Stimulated activated CD8-positive, alpha-beta memory T cell treated with anti-CD3 and anti-CD28 coated beads, Interleukin-7, amount 100 ng/mL, for 4 hours (primary cell): ENCODE results near the gene FAT4.

Experiments
- DNase-seq, 2 donors: peaks; one replicate each; pipeline ENCODE4 v3.0.0-alpha.2; 2020; ENCODE audit warnings: low read depth in 2 of 2

FAT4 gene

GRCh38 chr4:125317525-125317877 lies 2.7 kb downstream of the FAT4 start:
- DNase-seq, result no peak

DNA sequence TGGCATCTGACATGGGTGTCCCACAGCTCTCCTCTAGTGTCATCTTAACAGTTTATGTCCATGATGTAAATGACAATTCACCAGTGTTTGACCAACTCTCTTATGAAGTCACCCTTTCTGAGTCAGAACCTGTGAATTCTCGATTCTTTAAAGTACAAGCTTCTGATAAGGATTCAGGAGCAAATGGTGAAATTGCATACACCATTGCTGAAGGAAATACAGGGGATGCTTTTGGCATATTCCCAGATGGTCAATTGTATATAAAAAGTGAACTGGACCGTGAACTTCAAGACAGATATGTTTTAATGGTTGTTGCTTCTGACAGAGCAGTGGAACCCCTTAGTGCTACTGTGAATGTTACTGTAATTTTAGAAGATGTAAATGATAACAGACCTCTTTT lies 4.6 kb downstream of the FAT4 start:
- DNase-seq, result no peak

- no peak for DNase-seq
Measured at GRCh38 chr4:125321709-125322365, 7.1 kb downstream of the FAT4 start.

DNA sequence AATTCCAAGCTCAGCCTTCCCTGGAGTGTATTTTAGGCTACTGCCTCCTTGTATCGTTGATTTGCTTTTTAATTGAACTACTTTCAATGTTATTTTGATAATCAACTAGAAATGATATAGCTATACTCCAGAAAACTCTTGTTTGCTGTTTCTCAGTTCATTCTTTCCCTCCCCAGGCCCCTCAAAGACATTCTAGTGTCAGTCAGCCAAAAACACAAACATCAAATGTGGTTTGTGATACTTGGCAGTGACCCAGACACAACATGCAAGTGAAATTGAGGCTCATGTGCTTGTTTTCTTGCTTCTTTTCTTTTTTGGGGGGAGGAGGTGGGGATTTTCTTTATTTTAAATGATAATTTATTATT lies 7.6 kb downstream of the FAT4 start:
- no peak for DNase-seq

GRCh38 chr4:125323654-125324053 lies 8.9 kb downstream of the FAT4 start:
- DNase-seq, result no peak

GRCh38 chr4:125325733-125326132 lies 11.0 kb downstream of the FAT4 start:
- DNase-seq, result no peak

DNA sequence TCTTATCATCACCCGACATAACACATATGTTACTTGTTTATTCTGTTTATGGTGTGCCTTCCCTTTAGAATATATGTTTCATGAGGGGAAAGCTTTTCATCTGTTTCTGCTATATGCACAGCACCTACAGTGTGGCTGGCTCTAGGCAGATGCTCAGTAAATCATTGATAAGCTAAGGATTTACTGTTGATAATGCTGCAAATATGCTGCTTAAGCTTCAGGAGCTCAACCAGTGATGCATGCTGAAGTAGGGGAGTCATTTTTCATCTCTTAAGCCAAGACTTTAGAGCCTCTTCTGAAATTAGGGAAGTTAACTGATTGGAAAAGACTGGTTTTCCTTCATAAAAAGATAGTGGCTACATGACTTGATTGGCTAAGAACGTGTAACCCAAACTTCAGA lies 16.4 kb downstream of the FAT4 start:
- DNase-seq, result no peak

- DNase-seq, result no peak
Measured at GRCh38 chr4:125334926-125335325, 20.2 kb downstream of the FAT4 start.

DNA sequence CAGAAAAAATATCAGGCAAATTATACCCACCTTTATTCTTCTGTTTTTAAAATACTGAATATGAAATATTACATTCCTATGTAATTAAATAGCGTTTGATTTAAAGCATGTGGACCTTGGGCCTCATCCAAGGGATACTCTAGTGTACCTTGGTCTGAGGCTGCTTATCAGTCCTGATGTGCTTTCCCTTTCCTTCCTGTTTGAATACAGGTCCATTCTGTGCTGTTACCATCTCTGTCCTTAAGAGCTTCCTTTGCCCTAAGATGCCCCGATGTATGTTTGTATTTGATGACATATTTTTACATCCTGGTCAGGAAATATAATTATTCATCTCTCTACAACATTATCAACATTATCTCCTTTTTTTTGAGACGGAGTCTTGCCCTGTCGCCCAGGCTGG lies 24.1 kb downstream of the FAT4 start:
- DNase-seq, result no peak

DNA sequence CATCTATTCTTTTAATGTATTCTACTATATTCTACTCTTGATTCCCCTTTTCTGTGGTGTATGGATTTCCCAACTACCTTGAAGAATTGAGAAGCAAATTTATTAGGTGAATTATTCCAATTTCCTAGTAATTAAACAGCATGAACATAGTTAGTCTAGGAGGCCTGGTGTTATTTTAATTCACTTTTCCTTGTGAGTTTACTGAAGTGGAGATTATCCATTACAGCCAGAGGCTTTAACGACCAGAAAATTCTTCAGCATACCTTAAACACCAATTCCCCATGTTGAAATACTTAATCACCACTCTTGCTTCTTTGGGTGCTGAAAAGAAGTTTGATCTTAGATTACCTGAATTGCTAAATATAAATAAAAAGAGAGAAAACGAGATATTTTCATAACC lies 29.4 kb downstream of the FAT4 start:
- no peak for DNase-seq

DNA sequence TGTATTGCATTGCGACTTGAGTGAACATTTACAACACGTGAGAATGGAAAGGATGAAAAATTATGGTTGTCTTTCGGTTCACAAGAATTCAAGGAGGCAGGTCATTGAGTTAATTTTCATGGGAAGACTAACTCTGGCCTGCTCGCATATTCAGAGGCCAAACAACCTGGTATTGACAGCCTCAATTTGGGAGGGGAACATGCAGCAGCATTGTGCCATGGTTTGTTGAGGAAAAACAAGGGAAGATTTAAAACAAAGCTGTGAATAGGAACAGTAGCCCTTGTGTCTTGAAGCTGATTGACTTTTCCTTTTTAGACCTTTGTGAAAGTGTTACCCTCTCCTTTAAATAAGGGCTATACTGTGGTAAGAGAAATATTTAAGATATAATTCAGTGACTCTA lies 31.9 kb downstream of the FAT4 start:
- no peak for DNase-seq

GRCh38 chr4:125350470-125351135 lies 35.8 kb downstream of the FAT4 start:
- DNase-seq, result no peak

- DNase-seq, result no peak
Measured at GRCh38 chr4:125352521-125352920, 37.8 kb downstream of the FAT4 start.

GRCh38 chr4:125353131-125353530 lies 38.4 kb downstream of the FAT4 start:
- no peak for DNase-seq

DNA sequence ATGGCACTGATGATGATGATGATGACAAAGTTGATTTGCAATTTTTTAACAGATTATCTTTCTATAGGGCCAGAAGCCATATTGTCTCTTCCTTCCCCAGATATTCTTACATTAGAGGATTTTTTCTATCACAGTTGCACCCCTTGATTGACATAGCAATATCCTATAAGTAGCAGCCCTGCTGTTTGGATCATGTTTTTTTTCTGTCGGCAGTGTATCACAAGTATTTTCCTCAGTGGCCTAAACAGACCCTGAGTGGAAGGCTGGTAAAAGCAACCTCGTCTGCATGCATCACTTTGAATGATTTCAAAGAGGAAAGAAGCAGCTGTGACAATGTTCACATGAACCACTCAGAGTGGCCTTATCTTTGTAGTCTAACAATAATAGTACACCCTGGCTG lies 41.0 kb downstream of the FAT4 start:
- no peak for DNase-seq

DNA sequence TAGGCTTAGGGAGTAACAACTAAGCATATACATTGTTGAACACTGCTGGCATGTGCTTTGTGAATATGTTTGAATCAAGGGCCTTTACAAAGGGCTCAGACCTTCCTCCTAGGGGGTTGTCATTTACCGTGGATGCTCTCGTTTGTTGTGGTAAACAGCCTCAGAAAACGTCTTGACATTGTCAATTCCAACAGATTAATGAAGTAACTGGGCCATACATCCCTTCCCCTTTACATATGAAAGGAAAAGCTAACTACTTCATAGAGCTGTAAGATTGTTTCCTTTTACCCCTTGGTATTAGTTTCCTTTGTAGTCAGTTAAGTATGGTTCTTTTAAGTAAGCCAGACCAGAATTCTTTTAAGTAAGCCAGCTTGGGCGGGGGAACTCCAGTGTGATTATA lies 42.9 kb downstream of the FAT4 start:
- DNase-seq, result no peak

DNA sequence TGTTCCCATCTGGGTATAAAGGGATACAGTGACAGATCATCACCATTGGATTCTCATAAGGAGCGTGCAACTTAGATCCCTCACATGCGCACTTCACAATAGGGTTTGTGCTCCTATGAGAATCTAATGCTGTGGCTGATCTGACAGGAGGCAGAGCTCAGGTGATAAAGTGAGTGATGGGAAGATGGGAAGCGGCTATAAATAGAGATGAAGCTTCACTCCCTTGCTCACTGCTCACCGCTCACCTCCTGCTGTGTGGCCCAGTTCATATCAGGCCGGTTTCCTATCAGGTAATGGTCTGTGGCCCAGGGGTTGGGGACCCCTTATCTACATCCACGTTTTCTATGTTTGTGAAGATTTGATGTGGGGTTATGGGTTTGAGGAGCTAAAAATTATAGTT lies 43.7 kb downstream of the FAT4 start:
- DNase-seq, result no peak

DNA sequence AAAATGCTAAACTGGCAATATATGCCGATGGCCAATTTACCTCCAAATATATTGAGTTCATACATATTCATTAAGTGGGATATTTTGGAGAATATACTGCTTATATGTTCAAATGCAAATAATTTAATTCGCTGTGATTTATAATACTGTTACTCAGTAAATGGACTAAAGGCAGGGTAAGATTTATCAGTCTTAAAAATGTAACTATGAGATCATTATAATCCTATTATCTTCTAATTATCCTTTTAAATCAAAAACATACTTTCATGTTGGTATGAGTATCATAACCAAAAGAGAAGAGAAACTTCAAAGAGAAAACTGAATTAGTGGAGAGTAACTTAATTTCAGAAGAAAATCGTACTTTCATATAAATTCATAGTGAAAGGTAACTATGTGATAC lies 44.6 kb downstream of the FAT4 start:
- DNase-seq, result no peak

- no peak for DNase-seq
Measured at GRCh38 chr4:125359960-125360634, 45.3 kb downstream of the FAT4 start.

- DNase-seq, result no peak
Measured at GRCh38 chr4:125360727-125361126, 46.0 kb downstream of the FAT4 start.
